ENCODE results near the gene DHTKD1. TPM values are rescaled to one million over a fixed set of nuclear protein-coding genes. Genes with fewer than 3 reads are reported as not detected.

DHTKD1 gene
- total RNA-seq, 1 experiment from 2014 or later, result 53.2 TPM

GRCh38 chr10:12097791-12098190, 29.0 kb downstream of the DHTKD1 start:
- no peak overlapping the region for H4K5ac ChIP-seq (ENCODE audit: insufficient read length, low read depth, low read length)
- no peak overlapping the region for H2BK5ac ChIP-seq (ENCODE audit: insufficient read length, low read length)
- no peak overlapping the region for H3K4me2 ChIP-seq (ENCODE audit: insufficient read depth, insufficient read length, low read length)
- H2AK5ac ChIP-seq (ENCODE audit: insufficient read length, low read length), result no peak overlapping the region
- H3K9me3 ChIP-seq (ENCODE audit: control insufficient read depth, low read depth, low read length), result no peaks in the 10 kb centered on the region
- no peaks in the 10 kb centered on the region for H3K27me3 Mint-ChIP-seq (ENCODE audit: low read depth)
- H4K8ac ChIP-seq (replicated peaks; ENCODE audit: insufficient read length, low read depth, low read length), result no peak overlapping the region
- H3K79me2 ChIP-seq (ENCODE audit: insufficient read depth, low read length), result no peaks in the 10 kb centered on the region
- H3K23me2 ChIP-seq (ENCODE audit: insufficient read length, low read depth, low read length, poor library complexity, severe bottlenecking), result no peaks in the 10 kb centered on the region
- H4K91ac ChIP-seq (ENCODE audit: insufficient read length, low read depth, low read length), result no peak overlapping the region
- no CpG with 5 or more reads among the region's 5 CpGs for WGBS (ENCODE audit: extremely low coverage, insufficient read length, low lambda C conversion rate)
- H3K27ac ChIP-seq (ENCODE audit: insufficient read length, low read depth, low read length), result no peak overlapping the region
- H3K14ac ChIP-seq (ENCODE audit: insufficient read depth, low read length), result no peak overlapping the region
- no peaks in the 10 kb centered on the region for H3K79me1 ChIP-seq (ENCODE audit: insufficient read depth, low read depth, low read length, poor library complexity, severe bottlenecking)
- H3K27ac Mint-ChIP-seq, result no peak overlapping the region
- H2BK20ac ChIP-seq (ENCODE audit: low read depth, low read length, poor library complexity, severe bottlenecking), result no peak overlapping the region
- no peaks in the 10 kb centered on the region for H3K9me3 Mint-ChIP-seq
- no peak overlapping the region for H2BK120ac ChIP-seq (ENCODE audit: low read depth, low read length, poor library complexity, severe bottlenecking)
- no peaks in the 10 kb centered on the region for H3K4me1 ChIP-seq (ENCODE audit: insufficient read depth, low read length)
- TF ChIP-seq, protein P1, sequence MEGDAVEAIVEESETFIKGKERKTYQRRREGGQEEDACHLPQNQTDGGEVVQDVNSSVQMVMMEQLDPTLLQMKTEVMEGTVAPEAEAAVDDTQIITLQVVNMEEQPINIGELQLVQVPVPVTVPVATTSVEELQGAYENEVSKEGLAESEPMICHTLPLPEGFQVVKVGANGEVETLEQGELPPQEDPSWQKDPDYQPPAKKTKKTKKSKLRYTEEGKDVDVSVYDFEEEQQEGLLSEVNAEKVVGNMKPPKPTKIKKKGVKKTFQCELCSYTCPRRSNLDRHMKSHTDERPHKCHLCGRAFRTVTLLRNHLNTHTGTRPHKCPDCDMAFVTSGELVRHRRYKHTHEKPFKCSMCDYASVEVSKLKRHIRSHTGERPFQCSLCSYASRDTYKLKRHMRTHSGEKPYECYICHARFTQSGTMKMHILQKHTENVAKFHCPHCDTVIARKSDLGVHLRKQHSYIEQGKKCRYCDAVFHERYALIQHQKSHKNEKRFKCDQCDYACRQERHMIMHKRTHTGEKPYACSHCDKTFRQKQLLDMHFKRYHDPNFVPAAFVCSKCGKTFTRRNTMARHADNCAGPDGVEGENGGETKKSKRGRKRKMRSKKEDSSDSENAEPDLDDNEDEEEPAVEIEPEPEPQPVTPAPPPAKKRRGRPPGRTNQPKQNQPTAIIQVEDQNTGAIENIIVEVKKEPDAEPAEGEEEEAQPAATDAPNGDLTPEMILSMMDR (conservative IDR thresholded peaks at IDR 0.05), result no peak
- H2AFZ ChIP-seq (ENCODE audit: low read length), result no peak overlapping the region
- no peak for DNase-seq
- no peaks in the 10 kb centered on the region for H4K20me1 ChIP-seq (ENCODE audit: control insufficient read depth, insufficient read depth, insufficient read length)
- no peak overlapping the region for H2BK15ac ChIP-seq (ENCODE audit: low read depth, low read length)
- H3K4me3 Mint-ChIP-seq, result no peak overlapping the region
- peaks cover 38 to 76% (median 73%) of the 10 kb centered on the region in 3 experiments for H3K36me3 Mint-ChIP-seq (ENCODE audit: insufficient read depth in 1 of 3, low read depth in 3 of 3)
- no peak overlapping the region for H3K23ac ChIP-seq (ENCODE audit: insufficient read length, low read depth, low read length)
- H3K4ac ChIP-seq (ENCODE audit: low read depth, low read length), result no peak overlapping the region
- H3K18ac ChIP-seq (ENCODE audit: insufficient read length, low read depth, low read length), result no peak overlapping the region
- no peak overlapping the region for H3K9ac ChIP-seq (ENCODE audit: extremely low read depth, insufficient read length, low read length)
- no peak overlapping the region for H2BK12ac ChIP-seq (ENCODE audit: insufficient read length, low read depth, low read length)
- no peaks in the 10 kb centered on the region for H3K27me3 ChIP-seq (ENCODE audit: insufficient read depth, low read length)
- H3K56ac ChIP-seq (ENCODE audit: insufficient read length, low read depth, low read length), result no peak overlapping the region
- no peaks in the 10 kb centered on the region for H3K4me1 Mint-ChIP-seq
- H3T11ph ChIP-seq (ENCODE audit: low read length), result no peak overlapping the region
